ENCODE measurements around the gene GPR152. TPM values are rescaled to one million over a fixed set of nuclear protein-coding genes. Genes with fewer than 3 reads are reported as not detected.
"Not testable (repeated sequence)": the region's sequence is repeated elsewhere in the genome, so short reads cannot be mapped to it uniquely, and the experiment has no call there.

Gene GPR152
- total and polyA plus RNA-seq, 2 donors (not counting 3 experiments of a cell fraction or from before 2014, with no cell fraction given), result not detected

GRCh38 chr11:67402192-67402839 is 50.2 kb downstream of the GPR152 start:
- DNase-seq (ENCODE audit: low read depth, low spot score); H3K9ac ChIP-seq (replicated peaks; ENCODE audit: extremely low read depth, insufficient read depth, low read length); H4K20me1 ChIP-seq (replicated peaks; ENCODE audit: control insufficient read depth, extremely low read depth, insufficient read depth, low read length); dilution Hi-C loops (cut with MboI; ENCODE audit: extremely low pct_ligation_motif_present, low sequenced_read_pairs); H3K9me3 ChIP-seq (replicated peaks; ENCODE audit: control insufficient read depth, insufficient read depth, low read length); H3K27me3 ChIP-seq (ENCODE audit: control insufficient read depth in 2 of 2, insufficient read depth in 2 of 2, low read length in 2 of 2); H3K9me1 ChIP-seq (replicated peaks; ENCODE audit: control insufficient read depth, extremely low read depth, insufficient read depth, low read length); FAIRE-seq: not testable (repeated sequence)
- Histone ChIP-seq H3K79me2 (ENCODE audit: control insufficient read depth, insufficient read depth, low read length) (peaks cover 19% of the 10 kb centered on the region), H3K36me3 (ENCODE audit: control insufficient read depth in 2 of 2, extremely low read depth in 1 of 2, insufficient read depth in 2 of 2, low read length in 2 of 2) (peaks cover 6 to 22% of the 10 kb centered on the region in 2 experiments), H3K27ac (ENCODE audit: insufficient read depth, low read depth, low read length) (peak overlapping the region; percentile 68), H3K4me1 (ENCODE audit: control insufficient read depth, extremely low read depth, insufficient read depth, low read length) (peaks cover 14% of the 10 kb centered on the region), H3K4me2 (ENCODE audit: insufficient read depth, low read length) (peak overlapping the region; percentile 81), H3K4me3 (replicated peaks in 1 of 3; ENCODE audit: insufficient read depth in 1 of 3, low read depth in 1 of 3, low read length in 3 of 3) (peak overlapping the region in 2 of 3 experiments; percentile 8 to 36), H2AFZ (ENCODE audit: low read depth, low read length) (peak overlapping the region; percentile 89)
- ChIA-PET CTCF (interaction anchor here (0.7 to 4.2 kb wide), 35 partner anchors 10 to 181 kb away, joined by 3 to 32 read pairs (median 6); partner anchors contain the start of genes AIP, CLCF1, CORO1B and GSTP1), POLR2A (interaction anchor here (0.8 to 1.8 kb wide), 6 partner anchors 10 to 181 kb away, joined by 3 to 11 read pairs (median 4); partner anchors contain the start of genes AIP, GSTP1 and RAD9A)
- intact Hi-C loops (cut with micrococcal nuclease), result loop anchor here (1.0 to 2.0 kb wide), 3 partner anchors 19 to 67 kb away; partner anchors contain the start of genes CORO1B and TMEM134
- BruUV-seq (replicated peaks), result TSS peak; percentile 47

DNA sequence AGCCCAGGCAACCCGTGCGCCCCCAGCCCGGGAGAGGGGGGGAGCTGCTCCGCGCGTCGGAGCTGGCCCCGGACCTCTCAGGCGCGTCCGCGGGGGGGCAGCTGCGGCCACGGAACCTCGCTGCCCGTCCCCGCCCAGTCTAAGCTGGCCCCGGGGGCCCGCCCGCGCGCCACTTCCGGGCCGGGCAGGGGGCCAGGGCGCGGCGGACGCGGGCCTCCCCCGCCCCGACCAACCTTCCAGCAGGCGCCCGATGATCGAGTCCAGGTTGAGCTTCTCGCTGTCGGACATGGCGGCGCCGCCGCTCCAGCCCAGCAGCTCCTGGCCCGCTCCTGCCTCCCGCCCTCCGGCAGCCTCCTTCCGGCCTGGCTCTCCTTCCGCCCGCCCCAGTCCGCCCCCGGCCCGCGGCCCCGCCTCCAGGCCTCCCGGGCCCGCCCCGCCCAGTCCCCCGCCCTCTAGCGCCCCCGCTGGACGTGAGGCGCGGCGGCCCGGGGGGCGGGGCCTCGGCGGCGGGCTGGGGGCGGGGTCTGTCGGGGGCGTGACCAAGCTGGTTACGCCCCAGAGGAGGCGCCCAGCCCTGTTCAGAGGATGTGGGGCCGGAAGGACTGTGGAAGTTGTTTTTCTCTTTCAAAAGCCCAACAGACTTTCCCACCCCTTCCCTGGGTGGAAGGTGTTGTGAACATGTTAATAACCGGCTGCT is 50.9 kb downstream of the GPR152 start, which contains the start of gene PPP1CA:
Gene PPP1CA, minus strand, starts transcription at position 364 of the 697 bp plus-strand sequence. Its CDS starts 76 bp downstream, at position 288.
- TF ChIP-seq FOS (IDR thresholded peaks at IDR 0.05; ENCODE audit: borderline replicate concordance, insufficient read depth, low read length), result no peak
- TF ChIP-seq POLR2AphosphoS5 (IDR thresholded peaks at IDR 0.05; ENCODE audit: insufficient read depth, low read depth, low read length), result peak; percentile 98
- TF ChIP-seq POLR2A (IDR thresholded peaks at IDR 0.05; ENCODE audit: low read depth, low read length), result peak; percentile 90
- no peak for TF ChIP-seq MYC (IDR thresholded peaks at IDR 0.05; ENCODE audit: low read depth, low read length)
- no peak for TF ChIP-seq EZH2 (IDR thresholded peaks at IDR 0.05; ENCODE audit: borderline replicate concordance, low read depth, low read length, severe bottlenecking)
- TF ChIP-seq, protein P1, sequence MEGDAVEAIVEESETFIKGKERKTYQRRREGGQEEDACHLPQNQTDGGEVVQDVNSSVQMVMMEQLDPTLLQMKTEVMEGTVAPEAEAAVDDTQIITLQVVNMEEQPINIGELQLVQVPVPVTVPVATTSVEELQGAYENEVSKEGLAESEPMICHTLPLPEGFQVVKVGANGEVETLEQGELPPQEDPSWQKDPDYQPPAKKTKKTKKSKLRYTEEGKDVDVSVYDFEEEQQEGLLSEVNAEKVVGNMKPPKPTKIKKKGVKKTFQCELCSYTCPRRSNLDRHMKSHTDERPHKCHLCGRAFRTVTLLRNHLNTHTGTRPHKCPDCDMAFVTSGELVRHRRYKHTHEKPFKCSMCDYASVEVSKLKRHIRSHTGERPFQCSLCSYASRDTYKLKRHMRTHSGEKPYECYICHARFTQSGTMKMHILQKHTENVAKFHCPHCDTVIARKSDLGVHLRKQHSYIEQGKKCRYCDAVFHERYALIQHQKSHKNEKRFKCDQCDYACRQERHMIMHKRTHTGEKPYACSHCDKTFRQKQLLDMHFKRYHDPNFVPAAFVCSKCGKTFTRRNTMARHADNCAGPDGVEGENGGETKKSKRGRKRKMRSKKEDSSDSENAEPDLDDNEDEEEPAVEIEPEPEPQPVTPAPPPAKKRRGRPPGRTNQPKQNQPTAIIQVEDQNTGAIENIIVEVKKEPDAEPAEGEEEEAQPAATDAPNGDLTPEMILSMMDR (IDR thresholded peaks at IDR 0.05; ENCODE audit: extremely low read depth in 1 of 2, insufficient read depth in 1 of 2, low read depth in 1 of 2, low read length in 2 of 2), result peak in 1 of 2 donors; percentile 26
- TF ChIP-seq GATA2 (IDR thresholded peaks at IDR 0.05; ENCODE audit: insufficient read depth, insufficient read length, low read depth, low read length), result no peak
- no peak for TF ChIP-seq JUN (IDR thresholded peaks at IDR 0.05; ENCODE audit: borderline replicate concordance, insufficient read depth, insufficient read length, low read depth)
- TF ChIP-seq, protein P2, sequence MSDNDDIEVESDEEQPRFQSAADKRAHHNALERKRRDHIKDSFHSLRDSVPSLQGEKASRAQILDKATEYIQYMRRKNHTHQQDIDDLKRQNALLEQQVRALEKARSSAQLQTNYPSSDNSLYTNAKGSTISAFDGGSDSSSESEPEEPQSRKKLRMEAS (IDR thresholded peaks at IDR 0.05; ENCODE audit: insufficient read depth, insufficient read length), result no peak
- intact Hi-C loops (cut with micrococcal nuclease) (loop anchor here (1.0 to 2.0 kb wide), 5 partner anchors 9 to 105 kb away; partner anchors contain the start of genes CORO1B and TMEM134), dilution Hi-C loops (cut with MboI; ENCODE audit: extremely low pct_ligation_motif_present, low sequenced_read_pairs) (no loop called here)
- peak within 1 kb of the TSS; percentile 79 to 89 (median 89) for H3K4me3 ChIP-seq (replicated peaks in 1 of 3; ENCODE audit: insufficient read depth in 1 of 3, low read depth in 1 of 3, low read length in 3 of 3)
- H3K27ac ChIP-seq (ENCODE audit: insufficient read depth, low read depth, low read length), result peak within 1 kb of the TSS; percentile 81
- POLR2A ChIA-PET, result interaction anchor here (0.6 to 1.8 kb wide), 7 partner anchors 10 to 182 kb away, joined by 3 to 11 read pairs (median 3); partner anchors contain the start of genes AIP, GSTP1 and RAD9A
- DNase-seq (ENCODE audit: low read depth, low spot score) (peak; percentile 85), FAIRE-seq (peak; percentile 90)
- H3K9me1 ChIP-seq (replicated peaks; ENCODE audit: control insufficient read depth, extremely low read depth, insufficient read depth, low read length), result no peaks in the 10 kb centered on the region
- H3K9me3 ChIP-seq (replicated peaks; ENCODE audit: control insufficient read depth, insufficient read depth, low read length), result no peaks in the 10 kb centered on the region
- H3K4me2 ChIP-seq (ENCODE audit: insufficient read depth, low read length), result peak within 1 kb of the TSS; percentile 81
- no peaks in the 10 kb centered on the region for H3K27me3 ChIP-seq (ENCODE audit: control insufficient read depth in 2 of 2, insufficient read depth in 2 of 2, low read length in 2 of 2)
- H3K4me1 ChIP-seq (ENCODE audit: control insufficient read depth, extremely low read depth, insufficient read depth, low read length), result peaks cover 18% of the 10 kb centered on the region
- H3K36me3 ChIP-seq (ENCODE audit: control insufficient read depth in 2 of 2, extremely low read depth in 1 of 2, insufficient read depth in 2 of 2, low read length in 2 of 2), result peaks cover 6 to 22% of the 10 kb centered on the region in 2 experiments
- CTCF ChIA-PET, result interaction anchor here (0.7 to 4.2 kb wide), 39 partner anchors 10 to 182 kb away, joined by 3 to 32 read pairs (median 6); partner anchors contain the start of genes AIP, CDK2AP2, CLCF1 and CORO1B
- H3K9ac ChIP-seq (replicated peaks; ENCODE audit: extremely low read depth, insufficient read depth, low read length), result peak within 1 kb of the TSS; percentile 89
- peak within 1 kb of the TSS; percentile 89 for H2AFZ ChIP-seq (ENCODE audit: low read depth, low read length)
- H3K79me2 ChIP-seq (ENCODE audit: control insufficient read depth, insufficient read depth, low read length), result peaks cover 19% of the 10 kb centered on the region
- no peaks in the 10 kb centered on the region for H4K20me1 ChIP-seq (replicated peaks; ENCODE audit: control insufficient read depth, extremely low read depth, insufficient read depth, low read length)
- no TSS peak for BruUV-seq (replicated peaks)

All from endothelial cell of umbilical vein (primary cell).